Panc1 (cell line): ENCODE measurements around the gene KCNQ2. TPM values are rescaled to one million over a fixed set of nuclear protein-coding genes. Genes with fewer than 3 reads are reported as not detected.

Source experiments
- ATAC-seq: fragments of 200-7000 bp; cut with Tn5 transposase; 2 replicates; pipeline ENCODE4 v1.9.1; 2020; ENCODE audit warnings: mild to moderate bottlenecking, moderate library complexity
- BruUV-seq: library from RNA; stranded (reverse); fragments of 400-500 nt; replicated peaks from 2 replicates; lab custom pipeline; 2021; lab: Mats Ljungman, UMichigan
- CTCF ChIA-PET: fragments of 300-600 bp; sonication (Branson Sonifier 250); formaldehyde crosslinking; loops from one replicate; lab custom pipeline; 2022; ENCODE audit warnings: antibody characterized with exemption; lab: Charles Lee
- POLR2A ChIA-PET: fragments of 300-600 bp; sonication (Branson Sonifier 250); formaldehyde crosslinking; loops from one replicate; lab custom pipeline; 2022; ENCODE audit warnings: antibody characterized with exemption; lab: Charles Lee
- DNase-seq: peaks from one replicate; pipeline ENCODE4 v3.0.0-alpha.2; 2010; ENCODE audit warnings: low read depth, low spot score
- H3K27ac ChIP-seq: 2 replicates; pipeline ENCODE4 v1.5.1; 2011; ENCODE audit warnings: mild to moderate bottlenecking, low read length, inconsistent platforms
- H3K27me3 ChIP-seq: fragments of 200-500 bp; sonication (Bioruptor generic); 2 replicates; pipeline ENCODE4 v1.6.0; 2014; ENCODE audit warnings: low read length, inconsistent platforms; ENCODE audit not compliant: control insufficient read depth, insufficient read depth
- H3K36me3 ChIP-seq: fragments of 200-500 bp; sonication (Bioruptor generic); 2 replicates; pipeline ENCODE4 v1.5.1; 2014; ENCODE audit warnings: inconsistent platforms, mild to moderate bottlenecking, low read length, moderate library complexity; ENCODE audit not compliant: control insufficient read depth, insufficient read depth
- H3K4me1 ChIP-seq: 2 replicates; pipeline ENCODE4 v1.5.1; 2011; ENCODE audit warnings: inconsistent platforms, mild to moderate bottlenecking, low read length, moderate library complexity; ENCODE audit not compliant: control insufficient read depth, insufficient read depth
- H3K4me3 ChIP-seq, 2 experiments: 2 replicates each; pipeline ENCODE4 v1.5.1; 2011 to 2012; ENCODE audit warnings: low read depth in 2 of 2, low read length in 2 of 2, mild to moderate bottlenecking in 2 of 2, inconsistent platforms in 1 of 2, moderate library complexity in 1 of 2
- H3K9me3 ChIP-seq: fragments of 200-500 bp; sonication (Bioruptor generic); 2 replicates; pipeline ENCODE4 v1.5.1; 2014; ENCODE audit warnings: low read depth, mild to moderate bottlenecking, inconsistent platforms, low read length, moderate library complexity; ENCODE audit not compliant: control insufficient read depth, insufficient read depth
- CTCF ChIP-seq: fragments of 450-650 bp; IDR thresholded peaks from 2 replicates; pipeline ENCODE4 v1.5.1; 2017; ENCODE audit warnings: mild to moderate bottlenecking
- POLR2AphosphoS5 ChIP-seq: IDR thresholded peaks from 2 replicates; pipeline ENCODE4 v1.6.1; 2012; ENCODE audit warnings: mild to moderate bottlenecking, low read depth, low read length, moderate library complexity
- REST ChIP-seq, 2 experiments: IDR thresholded peaks; 2 replicates each; pipeline ENCODE4 v1.6.1; 2011 to 2012; ENCODE audit warnings: low read depth in 2 of 2, control low read depth in 1 of 2, low read length in 1 of 2, mild to moderate bottlenecking in 1 of 2, moderate library complexity in 1 of 2; ENCODE audit not compliant: insufficient read depth in 1 of 2
- SIN3A ChIP-seq: IDR thresholded peaks from 2 replicates; pipeline ENCODE4 v1.6.1; 2012; ENCODE audit warnings: low read depth, mild to moderate bottlenecking, low read length, moderate library complexity, borderline replicate concordance; ENCODE audit not compliant: insufficient read depth
- TCF7L2 ChIP-seq: IDR thresholded peaks from 2 replicates; pipeline ENCODE4 v1.6.1; 2011; ENCODE audit warnings: mild to moderate bottlenecking, low read depth, low read length, inconsistent platforms
- in situ Hi-C: cut with HindIII; loops from 2 replicates; pipeline ENCODE4 v1.10.0; 2016; ENCODE audit warnings: low sequenced_read_pairs, low pct_unique_long_range_greater_than_20kb
- intact Hi-C: fragments of 100-400 bp; cut with micrococcal nuclease; formaldehyde crosslinking; loops from one replicate; pipeline ENCODE4 v1.10.0; 2022; ENCODE audit not compliant: unreplicated experiment
- total RNA-seq: library from RNA; stranded (reverse); gene quantifications from one replicate; pipeline ENCODE4 v1.2.1, GENCODE V29; 2021; ENCODE audit not compliant: unreplicated experiment

Gene KCNQ2
- total RNA-seq, 1 experiment from 2014 or later, result 19.4 TPM

GRCh38 chr20:63387917-63388316, 84.5 kb downstream of the KCNQ2 start:
- TF ChIP-seq CTCF (no peak), TCF7L2 (no peak)
- H3K27me3 ChIP-seq, result no peaks in the 10 kb centered on the region
- in situ Hi-C loops, result loop anchor here (25.0 kb wide), 1 partner anchor 101 kb away; the partner anchor contains the start of gene COL20A1
- ATAC-seq, result no peak
- CTCF ChIA-PET, result no interaction called here
- H3K36me3 ChIP-seq, result no peaks in the 10 kb centered on the region
- H3K27ac ChIP-seq, result no peak overlapping the region
- no peak for DNase-seq
- H3K4me3 ChIP-seq, result no peak overlapping the region
- intact Hi-C loops, result no loop called here
- POLR2A ChIA-PET, result no interaction called here
- BruUV-seq, result no TSS peak
- peaks cover 3% of the 10 kb centered on the region; the same call in 1 of the 2 replicates for H3K9me3 ChIP-seq
- no peaks in the 10 kb centered on the region for H3K4me1 ChIP-seq

- ChIA-PET CTCF (no interaction called here), POLR2A (no interaction called here)
- no peak for DNase-seq
- Histone ChIP-seq H3K4me1 (no peaks in the 10 kb centered on the region), H3K9me3 (peaks cover 3% of the 10 kb centered on the region; the same call in 1 of the 2 replicates), H3K27me3 (no peaks in the 10 kb centered on the region), H3K36me3 (no peaks in the 10 kb centered on the region), H3K4me3 (no peak overlapping the region), H3K27ac (no peak overlapping the region)
- no TSS peak for BruUV-seq
- in situ Hi-C loops (loop anchor here (25.0 kb wide), 1 partner anchor 100 kb away; the partner anchor contains the start of gene COL20A1), intact Hi-C loops (no loop called here)
- no peak for TF ChIP-seq SIN3A
- TF ChIP-seq REST (IDR thresholded peaks at IDR 0.05; ENCODE audit: insufficient read depth in 1 of 2, low read depth in 2 of 2, low read length in 1 of 2), result no peak
- TF ChIP-seq CTCF, result no peak
- no peak for TF ChIP-seq TCF7L2
- TF ChIP-seq POLR2AphosphoS5, result no peak
- no peak for ATAC-seq
Observed at GRCh38 chr20:63387393-63387792, 85.1 kb downstream of the KCNQ2 start.
